Inflammatory macrophage treated with lipopolysaccharide for 4 hours (primary cell): ENCODE measurements around the gene RUSF1.
"Not testable (repeated sequence)": the region's sequence is repeated elsewhere in the genome, so short reads cannot be mapped to it uniquely, and the experiment has no call there.

Source experiments
- DNase-seq: peaks from one replicate; pipeline ENCODE4 v3.0.0-alpha.2; 2020

RUSF1 gene

GRCh38 chr16:31513884-31514283 is 5.7 kb upstream of the RUSF1 start:
- no peak for DNase-seq

GRCh38 chr16:31513126-31513525 is 4.9 kb upstream of the RUSF1 start:
- no peak for DNase-seq

- no peak for DNase-seq
Measured at GRCh38 chr16:31508706-31509195, 560 bp upstream of the RUSF1 start.

GRCh38 chr16:31507617-31507928 is 618 bp downstream of the RUSF1 start:
- no peak for DNase-seq

- no peak for DNase-seq
Measured at GRCh38 chr16:31505483-31505882, 2.7 kb downstream of the RUSF1 start.

- DNase-seq, result no peak
Measured at GRCh38 chr16:31504159-31504558, 4.0 kb downstream of the RUSF1 start.

- DNase-seq, result not testable (repeated sequence)
Measured at GRCh38 chr16:31503555-31503954, 4.6 kb downstream of the RUSF1 start.

GRCh38 chr16:31502981-31503380 is 5.2 kb downstream of the RUSF1 start:
- DNase-seq, result no peak

GRCh38 chr16:31501966-31502348 is 6.2 kb downstream of the RUSF1 start:
- DNase-seq, result no peak

- no peak for DNase-seq
Measured at GRCh38 chr16:31501226-31501965, 6.8 kb downstream of the RUSF1 start.

- no peak for DNase-seq
Measured at GRCh38 chr16:31499928-31500327, 8.3 kb downstream of the RUSF1 start.

GRCh38 chr16:31498493-31498892 is 9.7 kb downstream of the RUSF1 start:
- DNase-seq, result no peak

- DNase-seq, result no peak
Measured at GRCh38 chr16:31496670-31497069, 11.5 kb downstream of the RUSF1 start.

- DNase-seq, result no peak
Measured at GRCh38 chr16:31493506-31494125, 14.6 kb downstream of the RUSF1 start.

- no peak for DNase-seq
Measured at GRCh38 chr16:31491778-31492418, 16.3 kb downstream of the RUSF1 start.

GRCh38 chr16:31489616-31490584 is 18.3 kb downstream of the RUSF1 start:
- DNase-seq, result no peak

GRCh38 chr16:31489298-31489564 is 19.0 kb downstream of the RUSF1 start:
- no peak for DNase-seq

GRCh38 chr16:31488468-31489297 is 19.5 kb downstream of the RUSF1 start:
- DNase-seq, result no peak

- DNase-seq, result peak; percentile 10
Measured at GRCh38 chr16:31487720-31488467, 20.3 kb downstream of the RUSF1 start.

GRCh38 chr16:31487071-31487719 is 21.0 kb downstream of the RUSF1 start:
- DNase-seq, result peak; percentile 26

- DNase-seq, result no peak
Measured at GRCh38 chr16:31486045-31486444, 22.1 kb downstream of the RUSF1 start.
